Measurements from ENCODE around the gene HTRA3. TPM values are rescaled to one million over a fixed set of nuclear protein-coding genes. Genes with fewer than 3 reads are reported as not detected.

The HTRA3 gene
- total and polyA plus RNA-seq, 7 donors, result 7.2 to 26.4 (median 14.0) TPM

DNA sequence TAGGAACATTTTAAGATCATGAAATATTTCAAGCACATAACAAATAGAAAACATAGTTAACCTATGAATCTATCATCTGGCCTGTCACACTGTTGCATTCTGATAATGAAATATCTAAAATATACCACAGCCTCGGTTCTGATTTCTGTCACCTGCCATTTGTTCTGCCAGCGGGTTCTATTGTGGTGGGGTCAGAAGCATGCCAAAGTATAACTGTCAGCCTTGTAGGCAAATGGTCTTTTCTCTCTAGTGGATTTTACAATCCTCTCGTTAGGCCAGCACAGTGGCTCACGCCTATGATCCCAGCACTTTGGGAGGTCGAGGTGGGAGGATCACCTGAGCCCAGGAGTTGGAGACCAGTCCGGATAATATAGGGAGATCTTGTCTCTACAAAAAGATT lies 47.9 kb downstream of the HTRA3 start:
- 83 to 91% (median 91%) methylated on average over 6 of the region's 6 CpGs for WGBS, 3 donors

DNA sequence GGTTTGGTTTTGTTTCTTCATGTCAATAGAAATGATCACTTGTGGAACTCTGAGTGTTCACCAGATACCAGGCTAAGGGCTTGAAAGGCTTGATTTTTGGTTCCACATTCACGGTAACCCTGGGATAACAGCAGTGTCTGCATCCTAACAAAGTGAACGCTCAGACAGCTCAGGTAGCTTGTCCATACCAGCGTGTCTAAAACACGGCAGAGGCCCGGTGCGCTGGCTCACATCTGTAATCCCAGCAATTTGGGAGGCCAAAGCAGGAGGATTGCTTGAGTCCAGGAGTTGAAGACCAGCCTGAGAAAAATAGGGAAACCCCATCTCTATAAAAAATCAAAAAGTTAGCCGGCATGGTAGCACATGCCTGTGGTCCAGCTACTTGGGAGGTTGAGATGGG lies 49.0 kb downstream of the HTRA3 start:
- DNase-seq (no peak), ATAC-seq (no peak)
- H3K27ac ChIP-seq, result no peak overlapping the region
- intact Hi-C loops (cut with DNase I), result no loop called here
- no peaks in the 10 kb centered on the region for H3K27me3 ChIP-seq (ENCODE audit: insufficient read depth in 3 of 3, low read length in 2 of 3)
- H3K4me1 ChIP-seq, result peaks cover 22% of the 10 kb centered on the region
- no peaks in the 10 kb centered on the region for H3K36me3 ChIP-seq (ENCODE audit: insufficient read depth in 1 of 2, low read depth in 1 of 2)
- no peak overlapping the region for H3K4me3 ChIP-seq
- H3K9me3 ChIP-seq, result no peaks in the 10 kb centered on the region
- WGBS, 3 donors, result 96 to 98% (median 97%) methylated on average over 7 of the region's 7 CpGs
- TF ChIP-seq, protein P1, sequence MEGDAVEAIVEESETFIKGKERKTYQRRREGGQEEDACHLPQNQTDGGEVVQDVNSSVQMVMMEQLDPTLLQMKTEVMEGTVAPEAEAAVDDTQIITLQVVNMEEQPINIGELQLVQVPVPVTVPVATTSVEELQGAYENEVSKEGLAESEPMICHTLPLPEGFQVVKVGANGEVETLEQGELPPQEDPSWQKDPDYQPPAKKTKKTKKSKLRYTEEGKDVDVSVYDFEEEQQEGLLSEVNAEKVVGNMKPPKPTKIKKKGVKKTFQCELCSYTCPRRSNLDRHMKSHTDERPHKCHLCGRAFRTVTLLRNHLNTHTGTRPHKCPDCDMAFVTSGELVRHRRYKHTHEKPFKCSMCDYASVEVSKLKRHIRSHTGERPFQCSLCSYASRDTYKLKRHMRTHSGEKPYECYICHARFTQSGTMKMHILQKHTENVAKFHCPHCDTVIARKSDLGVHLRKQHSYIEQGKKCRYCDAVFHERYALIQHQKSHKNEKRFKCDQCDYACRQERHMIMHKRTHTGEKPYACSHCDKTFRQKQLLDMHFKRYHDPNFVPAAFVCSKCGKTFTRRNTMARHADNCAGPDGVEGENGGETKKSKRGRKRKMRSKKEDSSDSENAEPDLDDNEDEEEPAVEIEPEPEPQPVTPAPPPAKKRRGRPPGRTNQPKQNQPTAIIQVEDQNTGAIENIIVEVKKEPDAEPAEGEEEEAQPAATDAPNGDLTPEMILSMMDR (IDR thresholded peaks at IDR 0.05), result no peak

More for the DNA sequence above, 47.9 kb downstream of the HTRA3 start:
- no peaks in the 10 kb centered on the region for H3K36me3 ChIP-seq (ENCODE audit: insufficient read depth in 1 of 2, low read depth in 1 of 2)
- peaks cover 22% of the 10 kb centered on the region for H3K4me1 ChIP-seq
- ATAC-seq, result no peak
- H3K9me3 ChIP-seq, result no peaks in the 10 kb centered on the region
- TF ChIP-seq, protein P1 (IDR thresholded peaks at IDR 0.05), result no peak
- no peak overlapping the region for H3K27ac ChIP-seq
- no peak overlapping the region for H3K4me3 ChIP-seq
- intact Hi-C loops (cut with DNase I), result no loop called here
- no peak for DNase-seq
- H3K27me3 ChIP-seq (ENCODE audit: insufficient read depth in 3 of 3, low read length in 2 of 3), result no peaks in the 10 kb centered on the region

DNA sequence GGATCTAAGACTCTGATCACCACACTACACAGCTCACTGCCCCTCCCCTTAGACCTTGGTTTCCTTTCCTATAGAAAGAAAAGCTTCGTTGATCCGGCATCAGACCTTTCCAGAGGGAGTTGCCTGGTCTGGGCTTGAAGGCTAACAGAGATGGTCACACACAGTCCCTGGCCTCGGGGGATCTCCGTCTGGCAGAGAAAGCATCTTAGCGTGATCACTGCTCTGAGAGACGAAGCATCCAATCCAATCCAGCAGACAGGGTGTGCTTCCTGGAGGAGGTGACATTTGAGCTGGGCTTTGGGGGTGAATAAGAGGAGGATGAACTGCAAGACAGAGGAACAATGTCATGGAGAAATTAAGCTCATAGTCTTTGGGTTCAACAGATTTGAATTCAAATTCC lies 49.5 kb downstream of the HTRA3 start:
- peak in 1 of 2 donors; percentile 48 for DNase-seq

DNA sequence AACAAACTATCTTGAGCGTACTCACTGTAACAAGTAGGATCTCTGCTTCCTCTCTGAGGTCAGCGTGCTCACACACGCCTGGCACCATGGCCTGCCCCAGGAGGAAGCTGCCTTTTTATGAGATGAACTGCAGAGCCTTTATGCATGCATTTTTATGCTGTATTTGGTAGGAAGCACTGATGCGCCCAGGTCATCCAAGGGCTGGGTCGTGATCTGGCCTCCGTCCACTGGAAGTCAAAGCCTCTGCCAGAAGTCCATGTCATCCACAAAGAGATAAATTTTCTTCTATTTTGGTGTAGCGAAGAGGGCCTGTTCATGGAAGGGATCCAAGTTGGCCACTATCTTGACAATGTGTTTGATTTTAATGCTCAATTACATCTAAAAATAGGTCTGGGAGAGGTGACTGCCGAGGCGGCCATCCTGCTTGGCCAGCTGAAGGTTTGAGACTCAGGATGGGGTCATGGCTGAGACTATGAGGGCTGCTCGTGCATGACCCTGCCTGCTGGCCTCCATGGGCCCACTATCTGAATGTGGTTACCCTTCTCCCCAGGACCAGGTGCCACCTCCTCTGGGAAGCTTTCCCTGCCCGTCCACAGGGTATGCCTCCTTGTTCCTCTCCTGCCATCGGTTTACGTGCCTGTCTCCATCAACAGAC lies 50.3 kb downstream of the HTRA3 start:
- Histone ChIP-seq H3K9me3 (no peaks in the 10 kb centered on the region), H3K4me1 (peaks cover 22% of the 10 kb centered on the region), H3K4me3 (no peak overlapping the region), H3K36me3 (ENCODE audit: insufficient read depth in 1 of 2, low read depth in 1 of 2) (no peaks in the 10 kb centered on the region), H3K27ac (peak overlapping the region; percentile 76), H3K27me3 (ENCODE audit: insufficient read depth in 3 of 3, low read length in 2 of 3) (no peaks in the 10 kb centered on the region)
- peak; percentile 31 to 86 for DNase-seq
- intact Hi-C loops (cut with DNase I), result no loop called here
- 9 to 14% (median 13%) methylated on average over 13 of the region's 13 CpGs for WGBS, 3 donors
- peak; percentile 41 to 86 (median 76) for ATAC-seq
- TF ChIP-seq, protein P1 (IDR thresholded peaks at IDR 0.05), result no peak

More for the DNA sequence above, 49.5 kb downstream of the HTRA3 start:
- Histone ChIP-seq H3K9me3 (no peaks in the 10 kb centered on the region), H3K27me3 (ENCODE audit: insufficient read depth in 3 of 3, low read length in 2 of 3) (no peaks in the 10 kb centered on the region), H3K4me3 (no peak overlapping the region), H3K27ac (peak overlapping the region; percentile 76), H3K4me1 (peaks cover 22% of the 10 kb centered on the region), H3K36me3 (ENCODE audit: insufficient read depth in 1 of 2, low read depth in 1 of 2) (no peaks in the 10 kb centered on the region)
- intact Hi-C loops (cut with DNase I), result no loop called here
- no peak for ATAC-seq
- TF ChIP-seq, protein P1 (IDR thresholded peaks at IDR 0.05), result no peak
- 63 to 89% (median 64%) methylated on average over 6 of the region's 6 CpGs for WGBS, 3 donors

DNA sequence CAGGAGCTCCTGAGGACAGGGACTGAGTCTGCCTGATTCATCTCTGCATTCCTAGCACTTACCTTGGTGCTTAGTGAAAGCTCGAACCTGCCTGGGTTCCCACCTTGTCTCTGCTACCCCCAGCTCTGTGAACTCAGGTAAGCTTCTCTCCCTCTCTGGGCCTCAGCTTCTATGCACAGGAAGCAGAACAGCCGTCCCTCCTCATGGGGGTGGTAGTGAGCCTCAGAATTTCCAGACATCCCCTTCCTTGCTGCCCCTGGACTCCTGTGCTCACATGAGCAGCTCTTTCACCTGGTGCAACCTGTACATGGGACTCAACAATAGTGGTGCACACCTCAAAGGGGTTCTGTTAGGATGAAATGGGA lies 50.8 kb downstream of the HTRA3 start:
- H3K9me3 ChIP-seq, result no peaks in the 10 kb centered on the region
- H3K4me1 ChIP-seq, result peaks cover 22% of the 10 kb centered on the region
- TF ChIP-seq, protein P1 (IDR thresholded peaks at IDR 0.05), result no peak
- H3K4me3 ChIP-seq, result no peak overlapping the region
- peak; percentile 14 to 39 for DNase-seq
- H3K27ac ChIP-seq, result peak overlapping the region; percentile 76
- H3K36me3 ChIP-seq (ENCODE audit: insufficient read depth in 1 of 2, low read depth in 1 of 2), result no peaks in the 10 kb centered on the region
- 70 to 74% (median 73%) methylated on average over 2 of the region's 2 CpGs for WGBS, 3 donors
- peak in 3 of 4 donors; percentile 19 to 45 (median 26) for ATAC-seq
- no peaks in the 10 kb centered on the region for H3K27me3 ChIP-seq (ENCODE audit: insufficient read depth in 3 of 3, low read length in 2 of 3)
- intact Hi-C loops (cut with DNase I), result no loop called here

Measured in psoas muscle (tissue), 8 donors.